Fibroblast of pulmonary artery (primary cell): ENCODE data around the gene ZNF333.

Experiments
- DNase-seq: peaks from one replicate; pipeline ENCODE4 v3.0.0-alpha.2; 2010; ENCODE audit warnings: low read depth
- H3K4me3 ChIP-seq: replicated peaks from 2 replicates; pipeline ENCODE4 v1.5.1; 2011; ENCODE audit warnings: low read depth, mild to moderate bottlenecking, control low read depth, low read length, moderate library complexity
- TF ChIP-seq, protein P1 (sequence below): IDR thresholded peaks from 2 replicates; pipeline ENCODE4 v1.5.1; 2011; ENCODE audit warnings: mild to moderate bottlenecking, control low read depth, low read length, inconsistent platforms; ENCODE audit errors: missing control alignments

ZNF333 gene

DNA sequence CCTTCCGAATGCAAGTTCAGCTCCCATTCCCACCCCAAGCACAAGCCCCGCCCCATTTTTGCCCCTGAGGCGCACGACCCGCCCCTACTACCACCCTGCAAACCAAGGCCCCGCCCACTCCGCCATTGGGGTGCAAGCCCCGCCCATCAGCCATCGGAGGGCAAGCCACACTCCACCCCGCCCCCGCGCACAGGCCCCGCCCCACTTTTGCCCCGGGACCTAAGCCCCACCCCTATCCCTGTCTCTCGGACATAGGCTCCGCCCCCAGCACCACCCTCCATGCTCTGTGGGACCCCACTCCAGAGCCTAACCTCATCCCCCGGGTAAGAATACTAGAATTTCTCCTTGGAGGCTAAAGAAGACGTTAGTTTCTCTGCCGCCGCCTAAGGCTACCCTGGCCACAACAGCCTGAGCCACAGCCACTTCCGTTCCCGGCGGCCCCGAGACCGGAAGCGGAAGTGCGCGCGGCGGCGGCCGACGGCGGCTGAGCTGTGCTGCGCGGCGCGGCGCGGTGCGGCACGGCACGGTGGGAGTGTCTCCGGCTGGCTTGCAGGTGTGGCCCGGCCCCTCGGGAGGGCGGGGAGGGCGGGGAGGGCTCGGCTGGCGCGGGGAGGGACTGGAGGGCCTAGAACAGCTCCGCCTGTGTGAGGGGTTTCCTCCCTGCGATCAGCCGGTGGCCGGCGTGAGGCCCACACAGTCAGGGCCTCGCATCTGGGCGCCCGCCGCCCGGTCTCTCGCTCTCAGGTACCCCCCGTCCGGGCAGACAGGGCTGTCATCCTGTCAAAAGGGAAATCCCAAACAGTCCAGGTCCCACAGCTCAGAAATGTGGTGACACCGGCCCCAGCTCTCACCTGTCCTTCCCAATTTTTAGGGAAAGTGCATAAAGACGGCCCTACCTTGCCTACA is at the start of gene ZNF333:
Gene ZNF333 (plus strand): TSS at position 451 of the 906 bp plus-strand sequence. CDS start 3,444 bp downstream, outside the sequence.
- TF ChIP-seq, protein P1, sequence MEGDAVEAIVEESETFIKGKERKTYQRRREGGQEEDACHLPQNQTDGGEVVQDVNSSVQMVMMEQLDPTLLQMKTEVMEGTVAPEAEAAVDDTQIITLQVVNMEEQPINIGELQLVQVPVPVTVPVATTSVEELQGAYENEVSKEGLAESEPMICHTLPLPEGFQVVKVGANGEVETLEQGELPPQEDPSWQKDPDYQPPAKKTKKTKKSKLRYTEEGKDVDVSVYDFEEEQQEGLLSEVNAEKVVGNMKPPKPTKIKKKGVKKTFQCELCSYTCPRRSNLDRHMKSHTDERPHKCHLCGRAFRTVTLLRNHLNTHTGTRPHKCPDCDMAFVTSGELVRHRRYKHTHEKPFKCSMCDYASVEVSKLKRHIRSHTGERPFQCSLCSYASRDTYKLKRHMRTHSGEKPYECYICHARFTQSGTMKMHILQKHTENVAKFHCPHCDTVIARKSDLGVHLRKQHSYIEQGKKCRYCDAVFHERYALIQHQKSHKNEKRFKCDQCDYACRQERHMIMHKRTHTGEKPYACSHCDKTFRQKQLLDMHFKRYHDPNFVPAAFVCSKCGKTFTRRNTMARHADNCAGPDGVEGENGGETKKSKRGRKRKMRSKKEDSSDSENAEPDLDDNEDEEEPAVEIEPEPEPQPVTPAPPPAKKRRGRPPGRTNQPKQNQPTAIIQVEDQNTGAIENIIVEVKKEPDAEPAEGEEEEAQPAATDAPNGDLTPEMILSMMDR, result no peak
- DNase-seq, result peak; percentile 92
- peak within 1 kb of the TSS; percentile 77 for H3K4me3 ChIP-seq

DNA sequence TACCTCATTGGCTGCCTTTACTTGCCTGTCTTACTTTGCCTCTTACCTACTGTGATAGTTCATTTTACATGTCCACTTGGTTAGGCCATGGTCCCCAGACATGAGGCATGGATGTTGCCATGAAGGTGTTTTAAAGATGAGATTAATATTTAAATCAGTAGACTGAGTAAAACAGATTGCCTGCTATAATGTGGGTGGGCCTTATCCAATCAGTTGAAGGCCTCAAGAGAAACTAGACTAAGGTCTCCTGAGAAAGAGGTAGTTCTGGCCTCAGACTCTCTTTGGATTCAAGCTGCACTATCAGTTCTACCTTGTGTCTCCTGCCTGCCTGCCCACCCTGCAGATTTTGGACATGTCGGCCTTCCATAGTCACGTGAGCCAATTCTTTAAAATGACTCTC is 41.3 kb upstream of the ZNF333 start:
- no peak for DNase-seq
- TF ChIP-seq, protein P1, result no peak

DNA sequence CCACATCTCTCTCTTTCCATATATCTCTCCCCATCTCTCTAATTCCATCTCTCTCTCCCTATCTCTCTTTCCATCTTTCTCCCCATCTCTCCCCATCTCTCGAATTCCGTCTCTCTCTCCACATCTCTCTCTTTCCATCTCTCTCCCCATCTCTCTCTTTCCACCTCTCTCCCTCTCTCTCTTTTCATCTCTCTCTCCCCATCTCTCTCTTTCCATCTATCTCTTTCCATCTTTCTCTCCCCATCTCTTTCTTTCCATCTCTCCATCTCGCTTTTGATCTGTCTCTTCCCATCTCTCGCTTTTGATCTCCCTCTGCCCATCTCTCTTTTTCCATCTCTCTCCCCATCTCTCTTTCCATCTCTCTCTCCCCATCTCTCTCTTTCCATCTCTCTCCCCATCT is 40.8 kb upstream of the ZNF333 start:
- H3K4me3 ChIP-seq, result no peak overlapping the region
- TF ChIP-seq, protein P1, result no peak
- no peak for DNase-seq

More for the DNA sequence above, 41.3 kb upstream of the ZNF333 start:
- no peak overlapping the region for H3K4me3 ChIP-seq

GRCh38 chr19:14650161-14650560 is 39.7 kb upstream of the ZNF333 start:
- H3K4me3 ChIP-seq, result no peak overlapping the region
- DNase-seq, result no peak
- TF ChIP-seq, protein P1, result no peak

DNA sequence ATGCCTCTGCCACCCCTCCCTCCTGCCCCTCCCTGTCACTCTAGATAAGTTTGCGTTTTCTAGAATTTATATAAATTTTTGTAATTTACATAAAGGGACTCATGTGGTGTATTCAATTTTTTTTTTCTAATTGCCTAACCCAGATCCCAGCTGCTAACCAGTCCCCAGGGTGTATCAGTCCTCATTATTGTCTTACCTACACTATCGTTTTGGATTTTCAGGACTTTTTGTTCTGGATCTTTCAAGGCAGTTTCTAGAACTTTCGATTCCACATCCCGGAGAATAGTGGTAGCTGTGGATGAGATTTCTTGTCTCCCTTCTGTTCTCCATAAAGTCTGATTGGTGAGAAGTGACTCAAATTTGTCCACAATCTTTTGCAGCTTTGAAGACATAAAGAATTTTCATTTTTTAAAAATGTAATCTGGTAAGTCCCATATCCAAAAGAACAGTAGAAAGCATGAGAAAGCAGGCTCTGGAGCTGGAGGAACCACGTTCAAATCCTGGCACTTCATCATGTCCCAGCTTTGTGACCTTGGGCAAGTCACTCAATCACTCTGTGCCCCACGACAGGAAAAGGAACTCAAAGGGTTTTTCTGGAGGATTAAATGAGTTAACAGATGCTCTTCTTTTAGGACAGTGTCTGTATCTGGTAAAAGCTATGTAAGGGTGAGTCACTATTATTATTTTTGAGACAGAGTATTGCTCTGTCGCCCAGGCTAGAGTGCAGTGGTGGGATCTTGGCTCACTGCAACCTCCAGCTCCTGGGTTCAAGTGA is 34.9 kb upstream of the ZNF333 start:
- H3K4me3 ChIP-seq, result no peak overlapping the region
- no peak for DNase-seq
- TF ChIP-seq, protein P1, result no peak

DNA sequence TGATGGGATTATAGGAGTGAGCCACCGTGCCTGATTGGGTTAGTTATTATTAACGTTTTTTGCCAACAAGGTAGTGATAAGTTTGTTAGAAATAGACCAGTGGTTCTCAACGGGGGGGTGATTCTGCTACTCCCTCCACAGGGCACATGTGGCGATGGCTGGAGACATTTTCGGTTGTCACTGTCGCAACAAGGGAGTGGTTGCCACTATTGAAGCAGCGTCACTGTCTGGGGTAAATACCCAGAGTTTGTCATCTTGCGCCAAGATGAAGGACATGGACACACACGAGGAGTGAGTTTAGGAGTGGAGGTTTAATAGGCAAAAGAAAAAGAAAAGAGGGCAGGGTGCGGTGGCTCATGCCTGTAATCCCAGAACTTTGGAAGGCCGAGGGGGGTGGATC is 34.1 kb upstream of the ZNF333 start:
- H3K4me3 ChIP-seq, result no peak overlapping the region
- TF ChIP-seq, protein P1, result no peak
- DNase-seq, result no peak
